NCI-H526 (cell line): ENCODE data around the gene IGFBP1.
A peak's percentile ranks its signal among the peaks of the same experiment; 100 is the strongest.
"Not testable (repeated sequence)": the region's sequence is repeated elsewhere in the genome, so short reads cannot be mapped to it uniquely, and the experiment has no call there.

Experiments
- DNase-seq, 2 experiments: peaks; one replicate each; lab custom pipeline; 2025; lab: John Stamatoyannopoulos, UW

The IGFBP1 gene

DNA sequence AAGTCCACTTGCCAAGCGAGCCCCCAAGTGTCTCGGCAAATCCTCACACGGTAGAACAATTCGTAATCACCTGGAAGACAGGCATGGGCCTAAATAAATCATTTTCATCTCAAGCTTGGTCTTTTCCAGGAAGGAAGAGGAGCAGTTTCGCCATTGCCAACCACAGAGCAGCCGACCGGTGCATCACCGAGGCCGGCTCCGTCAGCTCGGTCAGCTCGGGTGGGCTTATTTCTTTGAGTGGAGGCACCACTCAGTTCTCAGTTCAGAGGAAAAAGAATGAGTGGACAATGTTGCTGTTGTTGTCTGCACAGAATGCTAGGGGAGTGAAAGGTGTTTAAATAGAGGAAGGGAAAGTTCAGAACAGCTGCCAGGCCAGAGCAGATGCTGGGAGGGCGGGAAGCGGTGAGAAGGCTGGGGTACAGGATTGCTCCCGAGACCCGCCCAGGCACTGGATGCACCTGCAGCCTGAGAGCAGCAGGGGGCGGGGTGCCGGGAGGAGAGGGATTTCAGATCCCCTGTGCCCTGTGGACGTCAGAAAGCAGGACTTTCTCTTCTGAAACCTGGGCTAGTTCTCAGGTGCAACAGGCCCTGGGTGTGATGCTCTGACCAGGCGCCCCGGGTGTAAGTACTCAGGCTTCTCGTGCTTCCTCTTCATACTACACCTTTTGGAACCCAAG is 50.5 kb downstream of the IGFBP1 start:
- peak in 1 of 2 experiments; percentile 62 for DNase-seq

DNA sequence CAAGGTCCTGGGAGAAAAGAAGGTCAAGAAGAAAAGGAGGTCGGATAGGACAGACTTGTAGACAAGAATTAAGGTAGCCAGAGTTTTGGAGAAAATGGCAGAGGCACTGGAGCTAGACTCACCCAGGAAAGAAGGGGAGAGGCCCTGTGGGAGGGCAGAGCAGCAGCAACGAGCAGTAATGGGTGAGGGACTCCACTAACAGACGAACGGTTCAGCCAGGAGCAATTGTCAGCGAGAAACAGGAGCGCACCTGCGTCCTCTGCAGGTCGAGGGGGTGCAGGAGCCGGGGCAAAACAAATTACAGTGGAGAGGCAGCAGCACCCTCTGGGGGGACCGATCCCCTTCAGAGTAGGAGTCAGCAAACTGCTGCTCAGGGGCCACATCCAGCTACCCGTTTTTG is 51.3 kb downstream of the IGFBP1 start:
- no peak for DNase-seq

DNA sequence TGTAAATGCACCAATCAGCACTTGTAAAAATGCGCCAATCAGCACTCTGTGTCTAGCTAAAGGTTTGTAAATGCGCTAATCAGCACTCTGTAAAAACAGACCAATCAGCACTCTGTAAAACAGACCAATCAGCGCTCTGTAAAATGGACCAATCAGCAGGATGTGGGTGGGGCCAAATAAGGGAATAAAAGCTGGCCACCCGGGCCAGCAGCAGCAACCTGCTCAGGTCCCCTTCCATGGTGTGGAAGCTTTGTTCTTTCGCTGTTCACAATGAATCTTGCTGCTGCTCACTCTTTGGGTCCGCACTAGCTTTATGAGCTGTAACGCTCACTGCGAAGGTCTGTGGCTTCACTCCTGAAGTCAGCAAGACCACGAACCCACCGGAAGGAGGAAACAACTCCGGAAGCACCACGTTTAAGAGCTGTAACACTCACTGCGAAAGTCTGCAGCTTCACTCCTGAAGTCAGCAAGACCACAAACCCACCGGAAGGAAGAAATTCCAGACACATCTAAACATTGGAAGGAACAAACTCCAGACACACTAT is 52.0 kb downstream of the IGFBP1 start:
- DNase-seq, result not testable (repeated sequence)

DNA sequence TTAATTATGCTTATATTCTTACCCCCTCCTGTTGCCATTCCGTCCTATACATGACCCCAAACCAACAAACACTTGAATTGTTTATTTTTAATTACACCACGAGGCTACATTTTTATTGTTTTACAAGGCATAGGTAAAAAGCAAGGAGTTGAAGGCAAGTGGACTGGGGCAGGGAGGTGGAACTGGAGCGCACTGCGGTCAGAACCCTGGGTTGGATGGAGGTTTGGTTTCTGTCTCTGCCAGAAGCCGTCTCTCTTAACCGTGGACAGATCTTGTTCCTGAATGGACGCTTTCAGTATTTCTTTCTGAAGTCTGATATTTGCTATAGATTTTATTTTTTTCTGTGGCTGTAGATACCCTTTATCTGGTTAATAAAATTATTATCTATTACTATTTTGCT is 52.7 kb downstream of the IGFBP1 start:
- DNase-seq, result no peak
